ENCODE measurements around the gene VANGL2.

VANGL2 gene

DNA sequence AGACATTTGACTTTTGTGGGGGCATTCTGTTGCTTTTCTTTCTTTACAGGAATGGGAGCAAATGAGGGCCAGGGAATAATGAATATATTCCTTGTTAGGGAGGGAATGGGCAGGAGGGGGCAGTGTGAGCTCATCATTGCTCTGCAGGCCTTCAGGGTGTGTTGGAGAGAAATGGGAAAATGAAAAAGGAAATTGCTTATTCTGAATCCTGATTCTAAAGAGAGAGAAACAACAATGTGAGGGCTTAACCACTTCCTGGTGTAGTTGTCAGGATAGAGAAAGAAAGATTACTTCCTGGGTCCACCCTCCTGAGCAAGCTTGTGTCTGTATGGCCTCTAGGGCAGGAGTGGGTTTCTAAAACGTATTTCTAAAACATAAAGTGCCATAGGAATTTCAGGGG lies 28.3 kb downstream of the VANGL2 start:
- peak; percentile 38 to 59 for DNase-seq

DNA sequence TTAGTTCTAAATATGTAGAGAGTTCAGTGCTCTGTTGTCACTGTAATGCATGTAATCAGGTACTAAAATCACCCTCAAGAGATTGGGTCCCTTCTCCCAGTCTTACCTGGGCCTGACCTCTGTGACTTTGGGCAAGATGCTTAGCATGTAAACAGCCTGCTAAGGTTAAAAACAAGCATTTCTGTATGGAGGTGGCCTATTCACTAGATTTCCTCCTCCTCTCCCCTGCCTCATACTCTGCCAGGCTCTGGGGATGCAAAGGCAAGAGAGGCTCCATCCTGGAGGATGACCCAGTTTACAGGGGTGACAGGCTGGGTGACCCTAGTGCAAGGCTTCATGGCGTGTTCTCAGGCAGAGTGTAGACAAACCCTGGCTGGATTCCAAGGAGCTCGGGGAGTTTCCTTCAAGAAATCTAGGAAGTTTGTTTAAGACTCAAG lies 28.8 kb downstream of the VANGL2 start:
- DNase-seq = peak in 1 of 2 donors; percentile 30

DNA sequence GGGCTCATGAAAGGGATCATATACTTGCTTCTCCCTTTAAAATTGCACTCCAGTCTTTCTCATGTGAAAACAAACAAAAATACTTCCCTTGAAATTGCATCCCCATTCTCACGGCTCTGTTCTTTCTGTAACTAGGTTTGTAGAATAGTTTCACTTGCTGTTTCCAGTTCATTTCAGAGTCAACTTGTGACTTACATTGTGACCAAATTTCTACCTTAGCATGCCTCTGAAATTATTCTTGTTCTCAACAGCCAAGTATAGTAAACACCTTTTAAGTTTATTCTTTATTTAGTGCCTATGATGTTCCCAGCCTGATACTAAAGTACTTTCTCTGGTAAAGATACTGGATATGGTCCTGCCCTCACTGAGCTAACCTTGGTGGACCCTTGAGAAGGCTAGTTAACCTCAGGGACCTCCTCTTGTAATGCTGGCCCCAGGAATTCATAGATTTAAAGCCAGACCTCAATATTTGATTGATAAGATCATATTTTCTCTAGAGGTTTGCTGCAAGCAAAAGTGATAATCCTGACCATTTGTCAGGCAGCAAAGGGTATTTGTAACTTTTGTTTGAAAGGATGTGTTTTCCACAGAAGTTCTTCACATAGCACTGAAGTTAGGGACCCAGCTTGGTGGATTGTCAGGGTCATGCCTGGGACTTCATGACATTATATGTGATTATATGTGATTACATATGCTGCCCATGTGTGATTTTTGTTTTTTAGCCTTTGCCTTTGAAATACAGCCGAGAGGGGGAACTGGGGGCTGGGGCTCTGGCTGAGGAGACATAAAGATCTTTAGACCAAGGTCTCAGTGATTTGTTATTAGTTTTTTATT lies 29.6 kb downstream of the VANGL2 start:
- DNase-seq = no peak

DNA sequence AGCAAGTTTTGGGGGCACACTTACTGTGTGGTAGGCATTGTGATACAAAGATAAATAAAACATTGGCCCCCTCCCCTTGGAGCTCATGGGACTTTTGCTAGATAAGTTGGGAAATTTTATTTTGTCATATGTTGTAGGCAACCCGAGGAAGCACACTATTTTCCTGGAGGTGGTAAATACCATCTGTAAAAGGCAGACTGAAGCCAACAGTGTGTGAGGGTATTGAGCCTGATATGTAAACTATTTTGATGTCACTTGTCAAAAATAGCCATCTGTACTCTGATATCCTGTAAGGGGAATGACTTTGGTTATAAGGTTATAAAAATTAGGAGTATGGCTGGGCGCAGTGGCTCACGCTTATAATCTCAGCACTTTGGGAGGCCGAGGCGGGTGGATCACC lies 30.6 kb downstream of the VANGL2 start:
- DNase-seq = no peak

DNA sequence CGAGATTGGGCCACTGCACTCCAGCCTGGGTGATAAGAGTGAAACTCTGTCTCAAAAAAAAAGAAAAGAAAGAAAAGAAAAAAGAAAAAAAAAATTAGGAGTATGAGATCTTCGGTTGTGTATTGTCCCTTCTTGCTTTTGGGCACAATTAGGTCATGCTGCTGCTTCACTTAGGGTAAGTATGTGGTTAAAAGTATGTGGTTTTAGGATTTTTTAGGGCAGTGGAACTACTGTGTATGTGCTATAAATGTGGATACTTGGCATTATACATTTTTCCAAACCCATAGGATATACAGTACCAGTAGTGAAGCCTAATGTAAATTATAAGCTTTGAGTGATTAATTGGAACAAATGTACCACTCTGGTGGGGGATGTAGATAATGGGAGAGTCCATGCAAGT lies 31.2 kb downstream of the VANGL2 start:
- DNase-seq = no peak

DNA sequence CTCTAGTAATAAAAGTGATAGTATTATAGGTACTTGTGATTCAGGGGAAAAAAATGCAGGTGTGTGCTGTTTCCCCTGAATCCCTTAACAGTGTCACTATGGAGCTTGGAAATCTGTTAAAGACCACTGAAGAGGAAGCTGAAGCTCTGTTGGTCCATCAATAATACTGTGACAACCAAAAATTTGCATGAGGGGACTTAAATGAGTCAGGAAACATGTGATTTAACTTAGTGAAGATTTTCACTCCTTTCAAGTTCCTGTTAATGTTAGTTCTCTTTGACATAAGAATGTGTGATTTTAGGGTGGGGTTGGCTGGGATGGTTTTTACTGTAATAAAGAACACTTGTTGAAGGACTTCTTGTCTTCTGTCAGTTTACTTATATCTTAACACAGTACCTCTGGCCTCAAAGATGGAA lies 32.0 kb downstream of the VANGL2 start:
- DNase-seq = no peak

DNA sequence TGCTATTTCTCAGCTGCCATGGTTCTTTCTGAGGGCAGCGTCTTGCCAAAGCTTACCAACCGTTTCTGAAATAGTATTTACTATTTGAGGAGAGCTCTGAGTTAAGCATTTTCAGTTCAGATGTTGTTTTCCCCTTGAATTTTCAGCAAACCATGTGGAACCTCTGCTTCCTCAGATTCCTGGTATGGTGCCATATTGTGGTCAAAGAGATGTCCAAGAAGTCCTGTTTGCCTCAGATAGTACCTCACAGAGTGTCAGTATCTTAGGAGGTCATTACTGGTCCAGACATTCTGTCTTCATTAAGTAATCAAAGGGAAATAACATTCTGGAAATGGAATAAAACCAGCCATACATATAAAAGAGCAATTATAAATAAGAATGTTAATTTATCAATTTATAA lies 36.6 kb downstream of the VANGL2 start:
- DNase-seq = no peak

DNA sequence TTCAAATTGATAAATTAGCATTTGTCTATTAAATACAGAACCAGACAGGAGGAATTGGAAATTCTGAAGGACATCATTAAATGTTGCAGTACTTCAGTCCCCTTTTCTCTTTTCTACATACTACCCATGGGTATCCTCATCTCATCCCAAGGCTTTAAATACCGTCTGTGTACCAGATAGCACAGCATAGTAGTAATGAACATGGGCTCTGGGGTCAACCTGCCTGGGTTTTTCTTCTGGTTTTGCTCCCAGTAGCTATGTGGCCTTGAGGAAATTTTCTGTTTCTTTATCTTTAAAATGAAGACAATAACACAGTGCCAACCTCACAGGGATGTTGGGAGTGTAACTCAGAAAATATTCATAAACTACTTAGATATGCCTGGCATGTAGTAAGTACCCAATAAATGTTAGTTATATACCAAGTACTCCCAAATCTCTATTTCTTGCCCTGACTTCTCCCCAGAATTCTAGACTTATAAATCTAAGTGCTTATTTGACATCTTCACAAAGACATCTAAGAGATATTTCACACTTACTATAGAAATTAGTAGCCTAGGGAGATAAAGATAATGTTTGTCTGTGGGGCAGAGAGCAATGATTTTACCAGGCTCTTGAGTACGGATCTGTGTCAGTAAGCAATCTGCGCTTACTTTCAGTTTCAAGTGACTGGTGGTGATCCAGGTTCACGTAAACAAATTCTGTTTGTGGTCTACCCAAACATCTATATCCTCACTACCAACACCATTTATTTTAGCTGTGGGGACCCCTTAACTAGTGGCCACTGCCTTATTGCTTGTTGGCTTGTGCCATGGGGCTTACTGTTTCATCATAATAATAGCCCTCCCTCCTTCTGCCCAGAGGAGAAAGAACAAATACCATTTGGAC lies 37.3 kb downstream of the VANGL2 start:
- DNase-seq = peak in 1 of 2 donors; percentile 29

DNA sequence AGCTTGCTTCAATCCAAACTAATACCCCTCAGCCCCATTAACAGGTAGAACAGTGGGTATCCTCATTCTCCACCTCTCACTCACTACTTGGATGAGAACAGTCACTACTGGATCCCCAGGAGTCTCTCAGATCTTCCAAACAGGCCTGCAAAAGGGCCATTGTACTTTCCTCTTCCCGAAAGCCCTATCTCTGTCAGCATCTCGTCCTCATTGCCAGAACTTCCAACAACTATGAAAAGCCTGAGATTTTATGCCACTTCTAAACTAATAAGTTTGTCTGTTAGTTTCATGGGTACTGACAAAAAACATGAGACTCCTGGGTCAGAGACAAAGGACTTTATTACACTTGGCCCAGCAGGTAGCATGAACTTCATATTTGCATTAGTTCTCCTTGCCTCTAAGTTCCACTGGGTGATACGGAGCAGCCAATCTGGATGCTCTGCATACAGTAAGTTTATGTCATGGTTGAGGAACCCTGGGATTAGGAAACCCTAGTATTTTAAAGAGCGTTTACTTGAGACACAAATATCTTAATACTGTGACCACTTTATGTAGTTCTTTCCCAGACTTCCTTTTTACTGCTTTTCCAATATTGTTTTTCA lies 38.1 kb downstream of the VANGL2 start:
- DNase-seq = no peak

DNA sequence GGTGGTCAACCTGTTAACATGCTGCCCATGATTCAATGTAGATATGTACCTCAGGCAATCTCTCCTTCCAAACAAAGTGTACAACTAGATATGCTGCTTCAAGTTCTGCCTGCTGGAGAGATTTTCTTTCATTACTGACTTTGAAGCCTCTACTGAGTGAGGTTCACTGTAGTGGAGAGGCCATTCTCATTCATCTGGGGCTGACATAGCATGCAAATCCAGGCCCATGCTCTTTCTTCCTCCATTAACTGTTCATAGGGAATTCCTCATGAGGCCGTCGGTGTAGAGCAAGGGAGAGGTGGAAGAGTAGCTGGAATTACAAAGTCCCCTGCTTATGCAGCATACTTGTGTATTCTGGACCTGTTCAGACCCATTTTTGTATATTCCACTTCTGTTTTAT lies 38.6 kb downstream of the VANGL2 start:
- no peak for DNase-seq

DNA sequence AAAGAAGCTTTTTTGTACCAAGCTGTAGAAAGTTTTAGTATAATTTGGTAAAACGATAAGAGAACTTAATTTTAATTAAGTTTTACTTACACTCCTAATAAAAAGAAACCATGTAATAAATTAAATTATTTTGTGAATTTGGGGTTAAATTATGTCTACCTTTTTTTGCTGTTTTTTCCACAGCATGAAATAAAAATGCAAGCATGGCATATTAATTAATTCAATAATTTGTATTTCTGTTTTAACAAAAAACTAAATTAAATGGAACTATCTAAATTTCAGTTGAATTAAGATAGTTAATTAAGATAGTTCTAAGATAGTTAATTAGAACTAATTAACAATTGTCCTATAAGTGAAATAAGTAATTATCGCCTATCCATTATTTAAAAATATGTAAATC lies 39.4 kb downstream of the VANGL2 start:
- DNase-seq = no peak

DNA sequence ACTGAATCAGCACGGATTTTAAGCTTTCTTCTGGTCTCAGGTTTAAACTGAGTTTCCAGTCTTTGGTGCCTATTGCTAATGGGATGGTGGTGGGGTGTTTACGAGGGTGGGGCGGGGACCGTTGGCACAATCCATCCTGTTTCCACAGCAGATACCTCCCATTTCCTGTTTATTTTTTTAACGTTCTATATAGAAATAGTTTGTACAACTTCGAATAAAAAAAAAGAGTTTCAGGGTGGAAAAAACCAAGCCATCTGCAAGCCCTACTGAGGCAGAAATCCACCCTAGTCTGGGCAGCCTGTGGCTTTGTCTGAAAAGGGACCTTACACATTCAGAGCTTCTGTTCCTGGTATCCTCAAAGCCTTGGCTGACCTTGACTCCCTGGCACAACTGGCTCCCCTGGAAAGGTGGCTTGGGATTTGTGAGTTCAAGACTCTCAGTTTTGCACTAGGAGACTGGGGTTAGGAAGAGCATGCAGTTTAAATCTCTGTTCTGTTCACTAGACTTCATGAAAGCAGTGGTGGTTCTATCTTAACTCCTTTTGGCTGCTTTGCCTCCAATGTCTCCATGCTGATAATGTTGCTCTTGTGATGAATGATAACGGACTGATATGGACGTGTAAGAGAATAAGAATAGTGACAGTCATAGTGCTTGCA lies 46.7 kb downstream of the VANGL2 start:
- no peak for DNase-seq

DNA sequence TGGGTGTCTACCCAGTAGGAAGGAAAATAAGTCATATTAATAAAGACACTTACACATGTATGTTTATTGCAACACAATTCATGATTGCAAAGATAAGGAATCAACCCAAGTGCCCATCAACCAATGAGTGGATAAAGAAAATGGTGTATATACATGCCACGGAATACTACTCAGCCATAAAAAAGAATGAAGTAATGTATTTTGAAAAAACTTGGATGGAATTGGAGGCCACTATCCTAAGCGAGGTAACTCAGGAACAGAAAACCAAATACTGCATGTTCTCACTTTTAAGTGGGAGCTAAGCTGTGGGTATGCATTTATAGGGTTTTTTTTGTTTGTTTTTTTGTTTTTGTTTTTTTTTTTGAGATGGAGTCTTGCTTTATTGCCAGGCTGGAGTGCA lies 49.1 kb downstream of the VANGL2 start:
- DNase-seq = no peak

DNA sequence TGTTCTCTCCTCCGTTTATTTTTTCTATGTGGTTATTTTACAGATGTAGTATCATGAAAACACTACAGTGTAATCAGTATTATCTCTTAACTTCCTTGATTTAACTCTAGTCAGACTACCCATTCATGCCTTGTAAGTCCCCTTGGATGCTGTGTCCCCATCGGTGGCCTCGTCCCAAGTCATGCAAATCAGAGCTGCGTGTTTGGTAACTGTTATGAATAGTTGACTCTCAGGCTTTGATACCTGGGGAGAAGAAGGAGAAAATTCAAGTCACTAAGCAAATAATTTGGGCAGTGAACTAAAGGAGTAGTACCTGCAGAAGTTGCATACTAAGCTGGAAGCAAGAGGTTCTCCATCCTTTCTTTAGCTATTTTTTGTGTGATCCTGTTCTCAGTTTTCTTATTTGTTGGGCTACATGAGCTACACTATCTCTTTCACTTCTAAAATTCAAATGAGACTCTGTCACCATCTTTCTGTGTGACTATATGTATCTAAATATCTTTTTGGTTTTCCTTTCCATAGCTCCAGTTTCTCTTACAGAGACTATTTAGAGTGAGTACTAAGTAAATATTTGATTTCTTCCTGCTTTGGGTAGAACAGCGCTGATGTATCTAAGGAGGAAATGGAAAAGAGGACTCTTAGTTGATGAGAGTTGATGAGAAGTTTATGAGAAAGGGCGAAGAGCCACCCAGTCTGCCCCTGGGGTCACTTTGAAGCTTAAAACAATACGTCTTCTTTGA lies 50.9 kb downstream of the VANGL2 start:
- DNase-seq = no peak

DNA sequence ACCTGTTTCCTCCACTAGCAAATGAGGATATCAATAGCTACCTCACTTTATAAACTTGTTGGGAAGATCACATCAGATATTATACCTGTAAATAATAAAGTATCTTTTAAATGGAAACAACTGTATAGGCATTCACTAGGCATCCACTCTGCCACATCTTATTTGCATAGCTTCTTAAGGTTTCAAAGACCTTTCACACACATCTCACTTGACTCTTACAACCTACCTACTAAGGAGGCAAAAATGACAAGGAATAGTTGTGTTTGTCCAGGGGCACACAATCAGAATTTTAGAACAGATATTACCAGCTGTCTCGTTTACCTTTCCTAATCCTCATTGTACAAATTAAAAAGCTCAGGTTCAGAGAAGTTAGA lies 51.5 kb downstream of the VANGL2 start:
- no peak for DNase-seq

DNA sequence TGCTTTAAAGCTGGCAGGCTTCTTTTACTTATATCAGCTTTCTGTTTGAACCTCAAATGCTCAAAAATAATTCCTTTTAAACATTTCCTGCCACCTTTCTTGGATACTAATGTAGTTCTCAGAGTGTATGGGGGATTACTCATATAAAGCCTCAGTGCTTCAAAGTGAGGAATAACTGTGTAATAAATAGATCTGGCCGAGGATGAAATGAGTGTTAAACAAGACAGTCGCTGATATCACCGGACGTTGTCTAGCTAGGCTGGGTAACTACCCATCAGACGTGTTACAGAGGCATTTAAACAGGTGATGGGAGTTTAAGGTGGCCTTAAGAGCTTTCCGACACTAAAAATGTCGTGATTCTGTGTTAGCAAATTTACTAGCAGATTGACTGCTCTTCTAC lies 53.1 kb downstream of the VANGL2 start:
- no peak for DNase-seq

DNA sequence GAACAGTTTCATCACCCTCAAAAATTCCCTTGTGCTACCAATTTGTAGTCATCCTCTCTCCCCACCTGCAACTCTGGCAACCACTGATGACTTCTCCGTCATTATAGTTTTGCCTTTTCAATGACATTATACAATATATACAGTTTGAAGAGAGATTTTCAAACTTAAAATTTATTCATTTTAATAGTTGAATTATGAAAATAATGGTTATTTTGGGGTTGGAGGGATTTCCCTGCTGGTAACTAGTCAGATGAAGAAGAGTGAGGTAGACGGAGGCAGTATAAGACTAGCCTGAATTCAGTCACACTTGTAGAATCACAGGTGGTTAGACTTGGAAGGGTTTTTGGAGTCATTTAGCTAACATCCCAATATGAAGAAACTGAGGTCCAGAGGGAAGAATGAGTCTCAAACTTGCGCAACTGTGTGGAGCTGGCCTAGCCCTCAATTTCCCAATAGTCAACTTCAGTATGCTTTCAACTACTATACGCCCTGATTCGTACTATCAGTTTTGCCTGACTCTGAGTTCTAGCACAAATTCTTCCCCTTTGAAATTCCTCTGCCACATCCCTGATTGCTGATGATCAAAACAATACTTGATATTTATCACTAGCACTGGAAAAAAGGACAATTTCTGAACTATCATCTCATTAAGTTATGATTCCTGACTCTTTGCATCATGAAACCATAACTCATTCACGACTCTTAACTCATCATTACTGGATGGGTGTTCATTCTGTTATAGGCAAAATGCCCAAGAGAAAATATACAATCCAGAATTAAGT lies 54.2 kb downstream of the VANGL2 start:
- DNase-seq = no peak

DNA sequence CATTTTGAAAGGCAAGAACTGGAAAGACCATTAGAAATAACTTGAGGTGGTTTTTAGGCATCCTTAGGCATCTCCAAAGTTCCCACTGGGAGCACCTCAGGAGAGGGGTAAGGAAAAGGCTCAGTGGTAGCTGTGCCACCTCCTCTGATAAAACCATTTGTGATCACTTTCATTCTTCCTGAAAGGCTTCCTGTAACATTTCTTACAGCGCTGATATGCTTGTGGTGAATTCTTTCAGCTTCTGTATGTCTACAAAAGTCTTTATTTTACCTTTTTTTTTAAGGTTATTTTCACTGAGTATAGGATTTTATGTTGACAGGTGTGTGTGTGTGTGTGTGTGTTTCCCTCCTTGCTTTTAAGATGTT lies 54.8 kb downstream of the VANGL2 start:
- DNase-seq = no peak

DNA sequence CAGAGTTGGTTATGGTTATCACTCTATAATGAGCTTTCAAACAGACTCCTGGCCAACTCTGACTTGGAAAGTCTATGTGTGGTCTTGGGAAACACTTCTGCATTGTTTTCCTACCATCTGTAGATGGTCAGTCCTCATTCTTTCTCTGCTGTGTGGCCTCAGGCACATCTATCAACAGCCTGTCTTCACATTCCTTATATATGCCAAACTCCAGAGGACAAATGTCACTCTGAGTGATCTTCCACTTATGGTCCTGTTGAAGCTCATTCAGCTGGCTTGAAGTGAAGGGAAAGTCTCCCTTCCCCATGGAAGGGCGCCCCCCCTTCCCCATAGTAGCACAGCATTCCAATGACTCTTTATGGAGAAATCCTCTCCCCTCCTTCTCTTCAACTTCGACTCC lies 58.7 kb downstream of the VANGL2 start:
- no peak for DNase-seq

DNA sequence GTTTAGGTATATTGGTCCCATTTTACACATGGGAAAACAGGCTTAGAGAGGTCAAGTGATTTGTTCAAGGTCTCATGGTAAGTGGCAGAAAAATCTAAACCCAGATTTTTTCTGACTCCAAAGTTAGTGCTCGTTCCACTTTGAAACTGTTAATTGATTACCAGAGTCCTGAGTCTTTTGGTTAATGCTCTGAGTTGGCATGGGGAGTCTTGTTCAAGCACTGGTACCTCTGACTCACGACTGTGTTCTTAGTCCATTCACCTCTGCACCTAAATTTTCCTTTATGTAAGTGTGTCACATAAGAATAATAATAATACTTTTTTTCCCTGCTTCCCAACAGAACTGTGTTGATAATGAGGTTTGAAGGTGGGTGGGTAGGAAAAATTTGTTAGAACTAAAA lies 59.3 kb downstream of the VANGL2 start:
- DNase-seq = no peak

DNA sequence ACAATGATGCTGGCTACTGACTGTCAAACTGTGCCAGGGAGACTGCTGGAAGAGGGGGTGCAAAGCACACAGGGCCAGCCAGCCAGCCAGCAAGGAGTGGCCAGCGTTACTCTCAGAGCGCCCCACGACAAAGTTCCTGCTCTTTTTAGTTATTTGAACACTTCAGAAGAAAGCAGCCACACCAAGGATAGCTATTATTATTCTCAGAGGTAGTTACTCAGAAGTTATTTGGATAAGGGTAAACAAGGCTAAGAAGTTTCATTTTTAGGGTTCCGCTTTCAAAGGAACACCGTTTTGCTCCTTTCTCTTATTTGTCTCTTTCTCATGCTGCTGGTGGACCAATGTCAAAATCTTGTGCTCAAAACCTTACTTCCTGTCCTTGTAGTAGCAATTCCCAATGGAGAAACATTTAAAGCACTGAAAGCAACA lies 59.9 kb downstream of the VANGL2 start:
- peak in 1 of 2 donors; percentile 39 for DNase-seq
